Naive B cell (primary cell): ENCODE results near the gene SLC22A17. TPM values are rescaled to one million over a fixed set of nuclear protein-coding genes. Genes with fewer than 3 reads are reported as not detected.
"Not testable (repeated sequence)": the region's sequence is repeated elsewhere in the genome, so short reads cannot be mapped to it uniquely, and the experiment has no call there.

Source experiments
- ATAC-seq, 2 donors: fragments of 150-1000 bp; cut with Tn5 transposase; 2 replicates each; pipeline ENCODE4 v1.10.0; 2021; ENCODE audit warnings: low read depth in 2 of 2, mild to moderate bottlenecking in 2 of 2, moderate library complexity in 2 of 2
- DNase-seq: peaks from one replicate; pipeline ENCODE4 v3.0.0; 2022
- H3K27ac Mint-ChIP-seq, 6 donors: one replicate each; pipeline ENCODE4 v1.8.0; 2020 to 2022; ENCODE audit warnings: mild to moderate bottlenecking in 6 of 6, mixed read lengths in 6 of 6, moderate library complexity in 5 of 6, inconsistent platforms in 2 of 6
- H3K27me3 Mint-ChIP-seq, 3 donors: one replicate each; pipeline ENCODE4 v1.8.0; 2021 to 2022; ENCODE audit warnings: mixed read lengths in 3 of 3, mild to moderate bottlenecking in 1 of 3
- H3K36me3 Mint-ChIP-seq, 2 donors: one replicate each; pipeline ENCODE4 v1.8.0; 2020 to 2022; ENCODE audit warnings: mixed read lengths in 2 of 2, inconsistent platforms in 1 of 2, mild to moderate bottlenecking in 1 of 2
- H3K4me1 Mint-ChIP-seq, 3 donors: one replicate each; pipeline ENCODE4 v1.8.0; 2020 to 2022; ENCODE audit warnings: mixed read lengths in 3 of 3, inconsistent platforms in 1 of 3, mild to moderate bottlenecking in 1 of 3, moderate library complexity in 1 of 3
- H3K4me3 Mint-ChIP-seq, 8 donors: one replicate each; pipeline ENCODE4 v1.8.0; 2020 to 2022; ENCODE audit warnings: mild to moderate bottlenecking in 8 of 8, mixed read lengths in 8 of 8, moderate library complexity in 8 of 8, inconsistent platforms in 2 of 8
- H3K9me3 Mint-ChIP-seq, 7 donors: one replicate each; pipeline ENCODE4 v1.8.0; 2020 to 2022; ENCODE audit warnings: mixed read lengths in 7 of 7, mild to moderate bottlenecking in 5 of 7, inconsistent platforms in 2 of 7, moderate library complexity in 1 of 7
- polyA plus RNA-seq, 6 donors: library from polyadenylated mRNA; unstranded; fragments of 300-500 nt; fragmentation: Illumina TruSeq; gene quantifications; one replicate each; pipeline ENCODE4 v1.2.3, GENCODE V29; 2021; ENCODE audit warnings: low read depth in 6 of 6

Gene SLC22A17
- polyA plus RNA-seq, result under 1 TPM in 2 of 6 donors, not detected in 4; 0.29 to 0.66 TPM

- peaks cover 57 to 82% (median 78%) of the 10 kb centered on the region in 3 donors for H3K27me3 Mint-ChIP-seq
- peaks cover 0 to 4% (median 0%) of the 10 kb centered on the region in 7 donors for H3K9me3 Mint-ChIP-seq
- H3K27ac Mint-ChIP-seq, result peak within 1 kb of the TSS in 1 of 6 donors; percentile 69
- peaks cover 0 to 22% of the 10 kb centered on the region in 2 donors for H3K36me3 Mint-ChIP-seq
- peak within 1 kb of the TSS; percentile 39 to 88 (median 82) for H3K4me3 Mint-ChIP-seq
- peak; percentile 36 for DNase-seq
- peak; percentile 81 to 82 for ATAC-seq
- H3K4me1 Mint-ChIP-seq, result peaks cover 10 to 12% (median 11%) of the 10 kb centered on the region in 3 donors
These were observed at the start of gene SLC22A17 for GRCh38 chr14:23352506-23353432. Gene SLC22A17 (minus strand): TSS chr14:23352887.

GRCh38 chr14:23401291-23401690 is 48.6 kb upstream of the SLC22A17 start:
- Mint-ChIP-seq H3K9me3 (no peaks in the 10 kb centered on the region), H3K36me3 (no peaks in the 10 kb centered on the region), H3K27ac (peak overlapping the region in 1 of 6 donors; percentile 72), H3K4me3 (no peak overlapping the region), H3K4me1 (peaks cover 7 to 14% (median 14%) of the 10 kb centered on the region in 3 donors), H3K27me3 (peaks cover 19 to 63% (median 46%) of the 10 kb centered on the region in 3 donors)
- ATAC-seq (no peak), DNase-seq (no peak)

GRCh38 chr14:23400496-23401149 is 47.9 kb upstream of the SLC22A17 start:
- not testable (repeated sequence) for H3K9me3 Mint-ChIP-seq, DNase-seq

GRCh38 chr14:23399591-23399990 is 46.9 kb upstream of the SLC22A17 start:
- no peaks in the 10 kb centered on the region for H3K9me3 Mint-ChIP-seq
- ATAC-seq, result no peak
- peaks cover 12 to 54% (median 31%) of the 10 kb centered on the region in 3 donors for H3K27me3 Mint-ChIP-seq
- peaks cover 0 to 8% (median 6%) of the 10 kb centered on the region in 3 donors for H3K4me1 Mint-ChIP-seq
- no peaks in the 10 kb centered on the region for H3K36me3 Mint-ChIP-seq
- no peak overlapping the region for H3K27ac Mint-ChIP-seq
- no peak for DNase-seq
- H3K4me3 Mint-ChIP-seq, result no peak overlapping the region

More at GRCh38 chr14:23400496-23401149, 47.9 kb upstream of the SLC22A17 start:
- H3K4me3 Mint-ChIP-seq, H3K4me1 Mint-ChIP-seq, H3K27ac Mint-ChIP-seq, H3K36me3 Mint-ChIP-seq, ATAC-seq: not testable (repeated sequence)
- peaks cover 16 to 56% (median 39%) of the 10 kb centered on the region in 3 donors for H3K27me3 Mint-ChIP-seq

GRCh38 chr14:23399136-23399535 is 46.4 kb upstream of the SLC22A17 start:
- no peak for DNase-seq
- peaks cover 10 to 54% (median 31%) of the 10 kb centered on the region in 3 donors for H3K27me3 Mint-ChIP-seq
- ATAC-seq, result no peak
- no peak overlapping the region for H3K27ac Mint-ChIP-seq
- H3K36me3 Mint-ChIP-seq, result no peaks in the 10 kb centered on the region
- H3K9me3 Mint-ChIP-seq, result no peaks in the 10 kb centered on the region
- H3K4me3 Mint-ChIP-seq, result no peak overlapping the region
- peaks cover 0 to 8% (median 6%) of the 10 kb centered on the region in 3 donors for H3K4me1 Mint-ChIP-seq

GRCh38 chr14:23398348-23398747 is 45.7 kb upstream of the SLC22A17 start:
- H3K4me3 Mint-ChIP-seq, result no peak overlapping the region
- peaks cover 9 to 57% (median 34%) of the 10 kb centered on the region in 3 donors for H3K27me3 Mint-ChIP-seq
- no peak for ATAC-seq
- H3K4me1 Mint-ChIP-seq, result peaks cover 0 to 8% (median 4%) of the 10 kb centered on the region in 3 donors
- no peaks in the 10 kb centered on the region for H3K9me3 Mint-ChIP-seq
- H3K27ac Mint-ChIP-seq, result peak overlapping the region in 1 of 6 donors; percentile 41
- H3K36me3 Mint-ChIP-seq, result no peaks in the 10 kb centered on the region
- no peak for DNase-seq

GRCh38 chr14:23396781-23397407 is 44.2 kb upstream of the SLC22A17 start:
- Mint-ChIP-seq H3K27ac (no peak overlapping the region), H3K9me3 (no peaks in the 10 kb centered on the region), H3K4me3 (no peak overlapping the region), H3K36me3 (no peaks in the 10 kb centered on the region), H3K4me1 (no peaks in the 10 kb centered on the region), H3K27me3 (peaks cover 12 to 52% (median 29%) of the 10 kb centered on the region in 3 donors)
- ATAC-seq (no peak), DNase-seq (no peak)

GRCh38 chr14:23396126-23396525 is 43.4 kb upstream of the SLC22A17 start:
- peaks cover 9 to 50% (median 23%) of the 10 kb centered on the region in 3 donors for H3K27me3 Mint-ChIP-seq
- ATAC-seq (no peak), DNase-seq (no peak)
- no peaks in the 10 kb centered on the region for H3K36me3 Mint-ChIP-seq
- H3K9me3 Mint-ChIP-seq, result no peaks in the 10 kb centered on the region
- H3K27ac Mint-ChIP-seq, result peak overlapping the region in 1 of 6 donors; percentile 21
- no peaks in the 10 kb centered on the region for H3K4me1 Mint-ChIP-seq
- no peak overlapping the region for H3K4me3 Mint-ChIP-seq

- Mint-ChIP-seq H3K9me3 (no peaks in the 10 kb centered on the region), H3K4me1 (no peaks in the 10 kb centered on the region), H3K36me3 (no peaks in the 10 kb centered on the region), H3K27ac (no peak overlapping the region), H3K4me3 (no peak overlapping the region), H3K27me3 (peaks cover 18 to 63% (median 36%) of the 10 kb centered on the region in 3 donors)
- no peak for DNase-seq
- ATAC-seq, result no peak
These were observed 39.9 kb upstream of the SLC22A17 start for GRCh38 chr14:23392613-23393012.

GRCh38 chr14:23389871-23390270 is 37.2 kb upstream of the SLC22A17 start:
- not testable (repeated sequence) for H3K36me3 Mint-ChIP-seq, ATAC-seq, H3K4me1 Mint-ChIP-seq, H3K4me3 Mint-ChIP-seq, H3K9me3 Mint-ChIP-seq, DNase-seq, H3K27ac Mint-ChIP-seq
- peaks cover 22 to 66% (median 48%) of the 10 kb centered on the region in 3 donors for H3K27me3 Mint-ChIP-seq

GRCh38 chr14:23389396-23389795 is 36.7 kb upstream of the SLC22A17 start:
- H3K4me1 Mint-ChIP-seq, result no peaks in the 10 kb centered on the region
- ATAC-seq (no peak), DNase-seq (no peak)
- no peak overlapping the region for H3K4me3 Mint-ChIP-seq
- no peak overlapping the region for H3K27ac Mint-ChIP-seq
- peaks cover 0 to 2% (median 0%) of the 10 kb centered on the region in 7 donors for H3K9me3 Mint-ChIP-seq
- H3K36me3 Mint-ChIP-seq, result no peaks in the 10 kb centered on the region
- peaks cover 22 to 69% (median 53%) of the 10 kb centered on the region in 3 donors for H3K27me3 Mint-ChIP-seq

- H3K9me3 Mint-ChIP-seq, result peaks cover 0 to 2% (median 0%) of the 10 kb centered on the region in 7 donors
- H3K4me3 Mint-ChIP-seq, result no peak overlapping the region
- no peak overlapping the region for H3K27ac Mint-ChIP-seq
- H3K36me3 Mint-ChIP-seq, result no peaks in the 10 kb centered on the region
- ATAC-seq, result no peak
- no peaks in the 10 kb centered on the region for H3K4me1 Mint-ChIP-seq
- DNase-seq, result no peak
- peaks cover 22 to 70% (median 57%) of the 10 kb centered on the region in 3 donors for H3K27me3 Mint-ChIP-seq
These were observed 36.3 kb upstream of the SLC22A17 start for GRCh38 chr14:23388996-23389395.
